Coronary artery (tissue), 2 donors: ENCODE results near the gene SH3BGRL2.

Experiments
- DNase-seq: peaks from one replicate; pipeline ENCODE4 v3.0.0-alpha.2; 2017; ENCODE audit warnings: low spot score
- H3K27ac ChIP-seq, 2 donors: fragments of 200-600 bp; sonication (generic); one replicate each; pipeline ENCODE4 v1.5.1; 2016 to 2019
- H3K4me3 ChIP-seq: fragments of 200-600 bp; sonication (generic); 2 replicates; pipeline ENCODE4 v1.5.1; 2016; ENCODE audit warnings: mild to moderate bottlenecking, moderate library complexity
- TF ChIP-seq, protein P1 (sequence below): fragments of 200-600 bp; sonication (generic); IDR thresholded peaks from one replicate; pipeline ENCODE4 v1.5.1; 2019; ENCODE audit warnings: antibody characterized with exemption

Gene SH3BGRL2

DNA sequence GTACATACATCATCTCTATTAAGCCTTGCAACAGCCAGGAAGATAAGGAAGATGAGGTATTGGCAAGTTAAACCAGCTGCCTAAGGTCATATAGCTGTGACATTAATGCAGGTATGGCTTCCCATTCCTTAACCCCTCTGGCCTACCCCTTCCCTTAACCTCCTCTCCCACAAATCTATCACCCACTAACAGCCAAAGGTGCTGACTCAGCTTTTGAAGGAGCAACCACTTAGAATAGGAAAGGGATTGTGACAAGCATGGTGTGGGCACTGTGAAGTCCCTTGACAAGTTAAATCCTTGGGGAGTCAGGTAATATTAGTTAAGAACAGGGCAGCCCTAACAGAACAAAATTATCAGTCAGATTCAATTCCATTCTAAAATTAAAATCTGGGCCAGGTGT, 5.4 kb upstream of the SH3BGRL2 start:
- Histone ChIP-seq H3K27ac (no peak overlapping the region), H3K4me3 (no peak overlapping the region)
- TF ChIP-seq, protein P1, sequence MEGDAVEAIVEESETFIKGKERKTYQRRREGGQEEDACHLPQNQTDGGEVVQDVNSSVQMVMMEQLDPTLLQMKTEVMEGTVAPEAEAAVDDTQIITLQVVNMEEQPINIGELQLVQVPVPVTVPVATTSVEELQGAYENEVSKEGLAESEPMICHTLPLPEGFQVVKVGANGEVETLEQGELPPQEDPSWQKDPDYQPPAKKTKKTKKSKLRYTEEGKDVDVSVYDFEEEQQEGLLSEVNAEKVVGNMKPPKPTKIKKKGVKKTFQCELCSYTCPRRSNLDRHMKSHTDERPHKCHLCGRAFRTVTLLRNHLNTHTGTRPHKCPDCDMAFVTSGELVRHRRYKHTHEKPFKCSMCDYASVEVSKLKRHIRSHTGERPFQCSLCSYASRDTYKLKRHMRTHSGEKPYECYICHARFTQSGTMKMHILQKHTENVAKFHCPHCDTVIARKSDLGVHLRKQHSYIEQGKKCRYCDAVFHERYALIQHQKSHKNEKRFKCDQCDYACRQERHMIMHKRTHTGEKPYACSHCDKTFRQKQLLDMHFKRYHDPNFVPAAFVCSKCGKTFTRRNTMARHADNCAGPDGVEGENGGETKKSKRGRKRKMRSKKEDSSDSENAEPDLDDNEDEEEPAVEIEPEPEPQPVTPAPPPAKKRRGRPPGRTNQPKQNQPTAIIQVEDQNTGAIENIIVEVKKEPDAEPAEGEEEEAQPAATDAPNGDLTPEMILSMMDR = no peak

DNA sequence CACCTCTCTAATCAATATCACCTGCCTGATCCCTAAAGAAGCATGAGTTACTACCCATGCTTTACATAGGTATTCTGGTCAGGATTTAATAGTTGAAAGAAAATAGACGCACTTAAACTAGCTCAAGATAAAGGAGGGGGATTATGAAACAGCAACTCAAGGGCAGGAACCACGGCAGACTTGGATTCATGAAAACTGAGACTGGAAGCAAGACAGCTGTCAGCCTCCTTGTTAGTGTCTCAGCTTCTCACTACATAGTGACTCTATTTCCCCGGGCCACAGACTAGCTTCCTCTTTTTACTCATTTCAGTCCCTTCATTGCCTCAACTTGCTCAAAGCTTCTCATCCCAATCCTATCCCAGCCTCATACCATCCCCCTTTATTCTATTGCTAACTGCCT, 4.3 kb upstream of the SH3BGRL2 start:
- H3K27ac ChIP-seq = no peak overlapping the region
- DNase-seq = no peak
- no peak overlapping the region for H3K4me3 ChIP-seq
- TF ChIP-seq, protein P1 = no peak

More for the DNA sequence above, 5.4 kb upstream of the SH3BGRL2 start:
- no peak for DNase-seq

DNA sequence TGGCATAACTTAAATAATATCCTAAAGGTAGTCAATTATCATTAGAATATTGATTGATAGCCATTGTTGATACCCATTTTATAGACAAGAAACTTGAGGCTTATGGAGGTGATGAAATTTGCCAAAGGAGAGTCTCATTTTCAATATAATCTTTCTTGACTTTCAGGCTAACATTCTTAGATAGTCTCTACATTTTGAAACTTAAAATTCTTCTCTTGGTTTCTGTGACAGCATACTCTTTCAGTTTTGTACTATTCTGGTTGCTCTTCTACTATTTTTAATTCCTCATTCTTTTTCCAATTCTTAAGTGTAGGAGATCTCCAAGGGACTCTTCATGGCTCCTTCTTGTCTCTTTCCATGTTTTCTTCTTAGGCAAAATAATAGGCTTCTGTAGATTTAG, 3.7 kb upstream of the SH3BGRL2 start:
- Histone ChIP-seq H3K27ac (no peak overlapping the region), H3K4me3 (no peak overlapping the region)
- no peak for DNase-seq
- TF ChIP-seq, protein P1 = no peak

DNA sequence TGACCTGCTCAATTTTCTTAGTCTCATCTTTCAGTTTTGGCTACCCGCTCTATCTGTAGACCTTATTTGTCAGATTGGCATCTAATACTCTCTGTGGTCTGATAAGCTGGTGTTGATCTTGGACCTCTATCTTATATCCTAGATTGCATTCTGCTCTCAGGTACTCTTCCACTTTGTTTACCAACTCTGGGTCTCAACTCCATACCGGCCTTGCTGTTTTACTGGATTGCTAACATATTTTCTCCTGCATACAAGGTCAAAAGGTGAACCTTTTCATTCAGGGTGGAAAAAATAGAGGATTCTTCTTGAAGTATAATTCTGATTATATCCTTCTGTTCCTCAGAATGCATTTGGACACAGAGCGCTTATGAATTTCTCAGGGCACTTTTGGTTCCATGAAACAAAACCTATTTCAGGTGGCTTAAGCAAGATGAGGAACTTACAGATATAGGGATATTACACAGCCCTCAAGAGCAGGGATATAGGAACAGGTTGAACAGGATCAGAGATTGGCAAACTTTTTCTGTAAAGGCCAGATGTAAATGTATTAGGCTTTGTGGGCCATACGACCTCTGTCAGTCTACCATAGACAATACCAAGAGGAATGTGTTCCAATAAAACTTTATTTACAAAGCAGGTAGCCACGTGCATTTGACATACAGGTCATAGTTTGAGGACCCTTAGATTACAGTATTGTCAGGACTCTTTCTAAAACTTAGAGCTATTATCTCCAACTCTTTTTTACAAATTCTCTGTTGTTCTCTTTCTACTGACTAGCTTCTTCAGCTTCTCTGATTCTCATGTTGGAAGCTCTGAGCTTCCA, 2.5 kb upstream of the SH3BGRL2 start:
- Histone ChIP-seq H3K4me3 (no peak overlapping the region), H3K27ac (no peak overlapping the region)
- no peak for DNase-seq
- TF ChIP-seq, protein P1 = no peak

DNA sequence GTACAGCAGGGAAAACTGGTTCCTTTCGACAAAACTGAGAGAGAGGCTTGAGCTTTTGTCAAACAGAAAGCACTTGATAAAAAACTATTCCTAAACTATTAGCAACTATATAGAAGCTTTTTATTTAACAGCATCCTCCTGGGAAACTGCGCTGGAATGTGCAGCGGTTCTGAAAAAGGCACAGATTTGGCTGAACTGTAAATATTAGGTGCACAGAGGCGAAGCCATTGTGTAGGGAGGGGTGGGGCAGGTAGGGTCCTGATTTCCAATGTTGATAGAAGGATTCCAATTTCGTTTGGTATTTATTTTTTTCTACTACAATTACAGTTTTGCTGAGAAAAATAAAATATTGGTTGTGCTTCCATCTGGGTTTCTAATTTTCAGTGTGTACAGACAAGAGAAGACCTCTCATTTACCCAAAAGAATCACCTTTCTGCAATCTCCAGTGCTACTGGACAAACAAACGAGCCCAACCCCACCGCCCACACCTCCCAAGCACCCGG, 698 bp upstream of the SH3BGRL2 start:
- DNase-seq = no peak
- TF ChIP-seq, protein P1 = no peak
- Histone ChIP-seq H3K4me3 (peak overlapping the region; percentile 94), H3K27ac (no peak overlapping the region)

DNA sequence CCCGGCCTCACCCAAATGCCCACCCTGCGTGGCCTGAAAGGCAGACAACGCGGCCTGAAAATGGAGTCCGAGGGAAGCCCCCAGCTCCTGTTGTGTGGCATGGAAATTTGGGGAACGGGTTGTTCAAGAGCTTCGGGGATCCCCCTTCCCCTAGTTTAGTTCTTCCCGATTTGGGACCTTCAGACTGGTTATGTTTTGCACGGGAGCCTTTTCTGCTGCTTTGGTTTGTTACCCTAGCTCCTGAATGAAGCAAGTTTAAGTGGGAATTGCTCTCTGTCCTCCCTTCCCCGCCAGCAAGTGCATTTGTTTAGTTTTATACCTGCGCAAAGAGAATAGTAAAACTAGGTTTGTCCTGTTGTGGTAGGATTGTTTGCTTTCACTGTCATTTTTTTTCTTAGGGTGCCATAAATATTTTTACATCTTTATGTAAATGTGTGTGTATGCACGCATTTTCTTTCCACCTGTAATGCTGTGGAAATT, 604 bp downstream of the SH3BGRL2 start:
- TF ChIP-seq, protein P1 = no peak
- no peak for DNase-seq
- peak overlapping the region; percentile 94 for H3K4me3 ChIP-seq
- H3K27ac ChIP-seq = peak overlapping the region; percentile 3 to 59

DNA sequence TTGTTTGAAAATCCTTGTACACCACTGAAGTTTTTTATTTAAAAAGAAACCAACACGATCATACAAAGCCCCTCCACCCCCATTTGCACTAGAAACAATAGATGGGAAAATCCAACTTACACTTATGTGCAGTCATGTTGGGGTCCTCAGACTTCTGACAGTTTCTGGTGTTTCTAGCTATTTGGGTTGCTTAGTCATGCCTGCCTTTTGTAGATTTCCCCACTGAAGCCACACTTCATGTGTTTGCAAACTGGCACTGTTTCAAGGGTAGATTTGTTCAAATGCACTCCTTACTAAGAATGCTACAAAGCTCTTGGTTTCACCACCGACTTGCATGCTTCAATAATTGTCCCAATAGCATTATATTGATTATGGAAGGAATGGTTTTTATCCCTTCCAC, 1.5 kb downstream of the SH3BGRL2 start:
- no peak for DNase-seq
- TF ChIP-seq, protein P1 = no peak
- no peak overlapping the region for H3K27ac ChIP-seq
- H3K4me3 ChIP-seq = peak overlapping the region; percentile 16
